SHP77 (cell line): Measurements from ENCODE around the gene MZF1.
"Not testable (repeated sequence)": the region's sequence is repeated elsewhere in the genome, so short reads cannot be mapped to it uniquely, and the experiment has no call there.

ENCODE experiments used
- DNase-seq, 2 experiments: peaks; one replicate each; lab custom pipeline; 2025; lab: John Stamatoyannopoulos, UW

The MZF1 gene

DNA sequence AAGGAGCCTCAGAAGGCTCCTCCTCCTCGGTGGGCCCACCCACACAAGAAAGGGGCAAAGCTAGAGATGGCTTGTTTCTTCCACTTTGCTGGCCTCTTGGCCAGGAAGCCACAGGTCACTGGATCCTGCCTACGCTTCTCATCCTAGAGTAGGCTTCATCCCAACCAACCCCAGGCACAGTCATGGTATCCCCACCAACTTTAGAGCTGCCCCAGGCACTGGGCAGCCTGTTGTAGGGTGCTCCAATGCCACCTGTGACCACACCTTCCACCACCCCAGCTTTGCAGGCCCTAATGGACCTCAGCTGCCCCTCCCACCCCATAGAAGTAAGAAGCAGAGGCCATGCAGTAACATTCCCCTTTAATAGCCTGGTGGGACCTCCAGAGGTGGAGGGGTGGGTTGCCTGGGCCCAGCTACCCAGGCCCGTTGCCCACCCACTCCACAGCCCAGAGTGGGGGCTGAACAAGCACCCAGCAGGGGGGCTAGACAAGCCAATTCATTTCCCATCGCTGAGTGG lies 17.7 kb downstream of the MZF1 start:
- no peak for DNase-seq

DNA sequence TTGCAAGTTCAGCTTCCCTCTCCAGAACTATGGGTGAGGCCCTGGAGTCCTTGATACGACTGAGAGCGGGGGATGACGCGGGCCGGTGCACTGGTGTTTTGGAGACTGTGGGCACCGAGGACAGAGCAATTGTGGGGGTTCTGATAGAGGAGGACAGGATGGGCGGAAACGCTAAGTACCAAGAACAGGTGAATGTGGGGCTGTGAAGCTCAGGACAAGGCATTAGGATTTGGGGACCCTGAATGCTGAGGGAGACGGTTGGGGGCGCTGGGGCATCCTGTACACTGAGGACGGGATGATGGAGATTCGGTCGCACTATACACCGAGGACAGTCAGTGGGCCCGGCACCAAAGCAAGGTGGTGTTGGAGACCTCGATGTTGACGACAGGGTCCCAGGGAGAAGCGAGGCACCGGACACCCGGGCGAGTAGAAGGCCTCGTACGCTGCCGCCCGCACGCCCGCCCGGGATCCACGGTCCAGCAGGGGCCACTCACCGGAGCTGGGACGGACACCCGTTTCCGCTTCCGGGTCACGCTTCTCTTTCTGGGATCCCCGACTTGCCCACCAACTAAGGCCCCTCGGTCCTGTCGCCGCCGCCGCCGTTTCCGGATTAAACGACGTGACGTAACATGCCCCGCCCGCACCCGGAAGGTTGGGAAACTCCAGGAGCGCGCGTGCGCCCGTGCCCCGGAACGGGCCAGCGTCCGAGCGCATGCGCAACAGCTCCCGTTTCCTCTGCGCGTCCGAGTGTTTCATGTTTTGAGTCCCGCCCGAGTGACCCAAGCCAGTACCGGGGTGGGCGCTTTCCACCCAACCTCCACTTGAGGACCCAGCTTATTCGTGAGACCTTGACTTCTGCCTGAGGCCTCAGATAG lies 18.4 kb downstream of the MZF1 start, which contains the start of gene CHMP2A:
Gene CHMP2A, minus strand, starts transcription at position 612 of the 875 bp plus-strand sequence. CDS start 893 bp downstream, outside the sequence.
- no peak for DNase-seq

DNA sequence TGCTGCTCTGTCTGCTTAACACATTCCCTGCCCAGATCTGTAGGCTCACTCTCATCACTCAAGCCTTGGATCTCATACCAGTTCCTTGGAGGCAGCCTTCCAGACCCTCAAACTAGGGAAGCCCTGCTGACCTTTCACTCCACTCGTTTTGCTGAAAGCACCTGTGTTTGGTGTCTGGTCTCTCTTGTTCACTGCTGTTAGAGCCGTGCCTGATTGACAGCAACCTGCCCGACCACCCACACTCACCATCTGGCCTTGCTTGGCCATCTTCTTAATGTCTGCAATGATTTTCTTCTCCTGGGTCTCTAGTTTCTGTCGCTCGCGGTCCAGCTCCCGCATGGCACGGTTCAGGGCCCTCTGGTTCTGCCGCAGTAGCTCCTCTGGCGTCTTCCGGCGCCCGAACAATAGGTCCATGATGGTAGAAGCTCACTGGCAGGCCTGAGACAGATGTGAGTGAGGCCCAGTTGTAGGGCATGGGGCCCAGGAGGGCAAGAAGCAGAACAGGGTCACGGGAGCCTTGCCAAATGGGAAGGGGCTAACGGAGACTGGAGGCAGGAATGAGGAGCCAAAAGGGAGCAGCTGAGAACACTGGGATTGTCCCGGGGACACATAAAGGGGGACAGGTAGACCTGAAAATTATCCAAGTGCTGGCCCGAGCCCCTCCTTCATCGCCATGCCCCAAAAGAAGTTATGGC lies 19.2 kb downstream of the MZF1 start:
- DNase-seq = no peak

DNA sequence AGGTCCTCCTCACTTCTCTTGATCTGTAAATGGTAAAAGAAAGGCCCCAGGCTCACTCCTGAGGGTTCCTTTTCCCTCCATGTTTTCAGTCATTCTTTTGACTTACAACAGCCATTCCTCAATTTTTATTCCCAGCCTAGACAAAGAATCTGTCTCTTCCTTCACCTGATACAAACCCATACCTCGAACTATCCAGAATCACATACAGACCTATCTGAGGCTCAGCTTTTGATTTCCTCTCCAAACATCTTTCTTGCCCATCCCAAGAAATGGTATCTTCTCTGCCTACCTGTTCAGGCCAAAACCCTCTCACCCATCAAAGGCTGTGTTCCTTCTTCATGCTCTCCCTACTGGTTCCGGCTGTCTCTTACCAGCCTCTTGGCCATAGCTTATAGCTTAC lies 20.5 kb downstream of the MZF1 start:
- no peak for DNase-seq

- no peak for DNase-seq
Measured at GRCh38 chr19:58551577-58552471, 21.3 kb downstream of the MZF1 start.

DNA sequence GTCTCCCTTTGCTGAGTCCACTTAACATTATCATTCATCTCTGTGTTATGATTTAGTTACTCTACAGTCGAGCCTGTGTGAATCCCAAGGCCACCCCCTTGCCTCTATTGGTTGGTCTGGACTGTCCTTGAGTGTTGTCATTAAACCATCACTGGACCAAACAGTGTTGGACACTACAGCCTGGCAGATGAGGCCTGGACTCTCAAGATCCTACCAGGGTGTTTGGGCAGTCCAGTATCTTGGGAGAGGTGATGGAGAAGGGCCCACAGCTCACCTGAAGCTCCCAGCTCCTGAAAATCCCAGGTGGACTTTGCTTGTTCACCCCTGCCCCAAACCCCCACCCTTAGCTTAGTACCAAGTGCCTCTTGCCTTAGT lies 22.0 kb downstream of the MZF1 start:
- no peak for DNase-seq

DNA sequence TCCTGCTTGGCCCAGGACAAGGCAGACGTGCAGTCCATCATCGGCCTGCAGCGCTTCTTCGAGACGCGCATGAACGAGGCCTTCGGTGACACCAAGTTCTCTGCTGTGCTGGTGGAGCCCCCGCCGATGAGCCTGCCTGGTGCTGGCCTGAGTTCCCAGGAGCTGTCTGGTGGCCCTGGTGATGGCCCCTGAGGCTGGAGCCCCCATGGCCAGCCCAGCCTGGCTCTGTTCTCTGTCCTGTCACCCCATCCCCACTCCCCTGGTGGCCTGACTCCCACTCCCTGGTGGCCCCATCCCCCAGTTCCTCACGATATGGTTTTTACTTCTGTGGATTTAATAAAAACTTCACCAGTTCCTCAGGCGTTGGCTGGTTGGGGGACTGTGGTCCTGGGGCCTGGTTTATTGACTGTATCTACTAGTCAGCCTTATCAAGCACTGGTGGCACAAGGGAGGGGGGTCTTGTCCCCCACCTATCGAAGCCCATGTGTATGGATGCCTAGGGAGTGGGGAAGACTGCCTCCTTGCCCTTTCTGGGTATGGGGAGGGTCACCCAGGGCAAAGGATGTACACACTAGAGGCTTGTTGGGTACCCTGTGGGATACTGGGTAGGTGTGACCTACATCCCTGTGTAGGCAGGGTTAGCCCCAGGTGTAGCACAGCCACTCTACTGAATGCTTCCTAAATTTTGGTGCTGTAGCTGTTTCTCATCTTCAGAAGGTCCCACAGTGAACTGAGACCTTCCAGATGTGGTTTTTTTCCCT lies 22.6 kb downstream of the MZF1 start:
- DNase-seq = no peak

GRCh38 chr19:58549664-58550361 lies 23.3 kb downstream of the MZF1 start:
- no peak for DNase-seq

DNA sequence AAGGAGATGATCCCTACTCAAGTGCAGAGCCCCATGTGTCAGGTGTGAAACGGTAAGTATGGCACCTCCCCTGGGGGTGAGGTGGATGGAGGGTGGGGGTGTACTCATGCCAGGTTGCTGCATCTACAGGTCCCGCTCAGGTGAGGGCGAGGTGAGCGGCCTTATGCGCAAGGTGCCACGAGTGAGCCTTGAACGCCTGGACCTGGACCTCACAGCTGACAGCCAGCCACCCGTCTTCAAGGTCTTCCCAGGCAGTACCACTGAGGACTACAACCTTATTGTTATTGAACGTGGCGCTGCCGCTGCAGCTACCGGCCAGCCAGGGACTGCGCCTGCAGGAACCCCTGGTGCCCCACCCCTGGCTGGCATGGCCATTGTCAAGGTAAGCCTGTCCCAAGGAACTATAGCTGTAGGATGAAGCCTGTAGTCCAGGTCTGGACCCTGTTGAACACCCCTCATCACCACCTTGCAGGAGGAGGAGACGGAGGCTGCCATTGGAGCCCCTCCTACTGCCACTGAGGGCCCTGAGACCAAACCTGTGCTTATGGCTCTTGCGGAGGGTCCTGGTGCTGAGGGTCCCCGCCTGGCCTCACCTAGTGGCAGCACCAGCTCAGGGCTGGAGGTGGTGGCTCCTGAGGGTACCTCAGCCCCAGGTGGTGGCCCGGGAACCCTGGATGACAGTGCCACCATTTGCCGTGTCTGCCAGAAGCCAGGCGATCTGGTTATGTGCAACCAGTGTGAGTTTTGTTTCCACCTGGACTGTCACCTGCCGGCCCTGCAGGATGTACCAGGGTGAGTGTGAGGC lies 24.1 kb downstream of the MZF1 start:
- no peak for DNase-seq

GRCh38 chr19:58547323-58548312 lies 25.5 kb downstream of the MZF1 start:
- DNase-seq = no peak

DNA sequence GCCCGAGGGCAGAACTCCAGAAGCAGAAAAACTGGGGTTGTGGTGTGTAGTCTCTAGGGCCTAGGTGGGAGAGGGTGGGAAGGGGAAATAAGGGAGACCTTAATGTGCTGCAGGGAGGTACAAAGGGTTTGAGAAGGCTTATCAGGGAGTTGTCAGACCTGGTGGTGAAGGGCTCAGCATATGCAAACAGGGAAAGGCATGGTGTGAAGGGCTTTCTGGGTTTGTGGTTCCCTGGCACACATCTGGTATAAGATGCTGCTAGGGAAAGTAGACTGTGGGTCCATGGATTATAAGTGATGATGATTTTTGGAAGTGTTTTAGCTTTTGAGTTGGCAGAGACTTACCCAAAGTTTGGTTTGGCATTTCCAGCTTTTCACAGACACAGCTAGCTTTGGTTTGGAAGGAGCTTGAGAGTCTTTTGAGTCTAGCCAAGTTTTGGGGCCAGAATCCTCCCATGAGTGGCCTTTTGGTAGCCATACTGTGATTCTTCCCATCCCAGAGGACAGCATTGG lies 27.1 kb downstream of the MZF1 start:
- no peak for DNase-seq

- DNase-seq = no peak
Measured at GRCh38 chr19:58545286-58546018, 27.7 kb downstream of the MZF1 start.

- no peak for DNase-seq
Measured at GRCh38 chr19:58544591-58545285, 28.4 kb downstream of the MZF1 start.

- no peak for DNase-seq
Measured at GRCh38 chr19:58543826-58544590, 29.1 kb downstream of the MZF1 start, which contains the start of gene TRIM28. Gene TRIM28 (plus strand): TSS chr19:58544064. CDS start chr19:58544758, 694 bp downstream.

DNA sequence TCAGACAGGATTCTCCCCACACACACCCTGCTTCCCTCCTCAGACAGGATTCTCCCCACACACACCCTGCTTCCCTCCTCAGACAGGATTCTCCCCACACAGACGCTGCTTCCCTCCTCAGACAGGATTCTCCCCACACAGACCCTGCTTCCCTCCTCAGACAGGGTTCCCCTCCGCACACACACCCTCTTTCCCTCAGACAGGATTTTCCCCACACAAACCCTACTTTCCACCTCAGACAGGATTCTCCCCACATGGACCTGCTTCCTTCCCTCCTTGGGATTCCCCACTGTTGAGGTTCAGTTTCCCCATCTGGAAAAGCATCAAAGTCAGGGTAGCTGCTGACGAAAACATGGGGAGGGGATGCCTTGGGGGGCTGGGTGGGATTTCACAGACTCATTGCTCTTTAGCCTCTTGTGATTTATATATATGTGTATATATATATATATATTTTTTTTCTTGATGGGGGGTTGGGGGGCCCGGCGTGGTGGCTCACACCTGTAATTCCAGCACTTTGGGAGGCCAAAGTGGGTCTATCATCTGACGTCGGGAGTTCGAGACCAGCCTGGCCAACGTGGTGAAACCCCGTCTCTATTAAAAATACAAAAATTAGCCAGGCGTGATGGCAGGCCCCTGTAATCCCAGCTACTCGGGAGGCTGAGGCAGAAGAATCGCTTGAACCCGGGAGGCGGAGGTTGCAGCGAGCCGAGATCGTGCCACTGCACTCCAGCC lies 30.3 kb downstream of the MZF1 start:
- not testable (repeated sequence) for DNase-seq
